ENCODE results near the gene USP16.
"Not testable (repeated sequence)": the region's sequence is repeated elsewhere in the genome, so short reads cannot be mapped to it uniquely, and the experiment has no call there.

The USP16 gene

GRCh38 chr21:29074007-29074376 is 49.5 kb downstream of the USP16 start:
- H3K27me3 ChIP-seq (ENCODE audit: insufficient read depth, low read length, poor library complexity) = no peaks in the 10 kb centered on the region
- H2BK120ac ChIP-seq (ENCODE audit: low read depth, low read length) = no peak overlapping the region
- no peak overlapping the region for H2BK5ac ChIP-seq (ENCODE audit: low read length)
- peaks cover 33% of the 10 kb centered on the region for H3K79me2 ChIP-seq (ENCODE audit: control insufficient read depth, insufficient read depth, low read length)
- no peak overlapping the region for H3K18ac ChIP-seq (ENCODE audit: low read length)
- peak overlapping the region; percentile 96 for H3K56ac ChIP-seq (ENCODE audit: low read length)
- no peak overlapping the region for H3K27ac ChIP-seq (ENCODE audit: low read depth, low read length)
- H3K4me2 ChIP-seq (ENCODE audit: low read length) = peak overlapping the region; percentile 67
- no peak overlapping the region for H4K5ac ChIP-seq (ENCODE audit: low read length)
- H3K4me1 ChIP-seq (ENCODE audit: control insufficient read depth, low read depth, low read length) = no peaks in the 10 kb centered on the region
- H3K4ac ChIP-seq (ENCODE audit: low read depth, low read length) = no peak overlapping the region
- no peak overlapping the region for H2BK15ac ChIP-seq (replicated peaks; ENCODE audit: low read depth)
- H3K4me3 ChIP-seq (ENCODE audit: low read length) = peak overlapping the region; percentile 85
- H3K79me1 ChIP-seq (ENCODE audit: low read length) = no peaks in the 10 kb centered on the region
- no CpG with 5 or more reads among the region's 9 CpGs for WGBS (ENCODE audit: extremely low coverage, insufficient coverage, low lambda C conversion rate)
- no peak for DNase-seq
- no peak overlapping the region for H2AK5ac ChIP-seq (ENCODE audit: low read length)
- no peak overlapping the region for H4K8ac ChIP-seq (ENCODE audit: low read depth, low read length)
- H3K36me3 ChIP-seq (ENCODE audit: control insufficient read depth, insufficient read depth, low read length) = no peaks in the 10 kb centered on the region
- peak overlapping the region; percentile 96 for H3K9ac ChIP-seq (ENCODE audit: low read length)
- no peak overlapping the region for H3K23ac ChIP-seq (ENCODE audit: low read length)

- Histone ChIP-seq H2BK5ac (ENCODE audit: low read length) (no peak overlapping the region), H4K5ac (ENCODE audit: low read length) (no peak overlapping the region), H3K4me2 (ENCODE audit: low read length) (no peak overlapping the region), H3K36me3 (ENCODE audit: control insufficient read depth, insufficient read depth, low read length) (no peaks in the 10 kb centered on the region), H3K56ac (ENCODE audit: low read length) (no peak overlapping the region), H3K4ac (ENCODE audit: low read depth, low read length) (no peak overlapping the region), H3K79me2 (ENCODE audit: control insufficient read depth, insufficient read depth, low read length) (peaks cover 31% of the 10 kb centered on the region), H3K27me3 (ENCODE audit: insufficient read depth, low read length, poor library complexity) (no peaks in the 10 kb centered on the region), H3K4me1 (ENCODE audit: control insufficient read depth, low read depth, low read length) (no peaks in the 10 kb centered on the region), H3K23ac (ENCODE audit: low read length) (no peak overlapping the region), H4K8ac (ENCODE audit: low read depth, low read length) (no peak overlapping the region), H3K79me1 (ENCODE audit: low read length) (no peaks in the 10 kb centered on the region), H3K4me3 (ENCODE audit: low read length) (no peak overlapping the region), H3K9ac (ENCODE audit: low read length) (no peak overlapping the region), H2AK5ac (ENCODE audit: low read length) (no peak overlapping the region), H3K27ac (ENCODE audit: low read depth, low read length) (no peak overlapping the region), H2BK120ac (ENCODE audit: low read depth, low read length) (no peak overlapping the region), H3K18ac (ENCODE audit: low read length) (no peak overlapping the region), H2BK15ac (replicated peaks; ENCODE audit: low read depth) (no peak overlapping the region)
- DNase-seq = no peak
- no CpG with 5 or more reads among the region's 4 CpGs for WGBS (ENCODE audit: extremely low coverage, insufficient coverage, low lambda C conversion rate)
These were observed 50.3 kb downstream of the USP16 start for GRCh38 chr21:29074783-29075182.

GRCh38 chr21:29075706-29076466 is 51.4 kb downstream of the USP16 start:
- Histone ChIP-seq H3K9ac (ENCODE audit: low read length) (no peak overlapping the region), H3K4me2 (ENCODE audit: low read length) (no peak overlapping the region), H4K5ac (ENCODE audit: low read length) (no peak overlapping the region), H3K79me1 (ENCODE audit: low read length) (no peaks in the 10 kb centered on the region), H3K56ac (ENCODE audit: low read length) (no peak overlapping the region), H3K23ac (ENCODE audit: low read length) (no peak overlapping the region), H3K4ac (ENCODE audit: low read depth, low read length) (no peak overlapping the region), H4K8ac (ENCODE audit: low read depth, low read length) (no peak overlapping the region), H2AK5ac (ENCODE audit: low read length) (no peak overlapping the region), H2BK120ac (ENCODE audit: low read depth, low read length) (no peak overlapping the region), H3K4me1 (ENCODE audit: control insufficient read depth, low read depth, low read length) (no peaks in the 10 kb centered on the region), H3K27ac (ENCODE audit: low read depth, low read length) (no peak overlapping the region), H3K36me3 (ENCODE audit: control insufficient read depth, insufficient read depth, low read length) (no peaks in the 10 kb centered on the region), H3K18ac (ENCODE audit: low read length) (no peak overlapping the region), H2BK5ac (ENCODE audit: low read length) (no peak overlapping the region), H3K27me3 (ENCODE audit: insufficient read depth, low read length, poor library complexity) (no peaks in the 10 kb centered on the region), H3K79me2 (ENCODE audit: control insufficient read depth, insufficient read depth, low read length) (peaks cover 25% of the 10 kb centered on the region), H3K4me3 (ENCODE audit: low read length) (no peak overlapping the region), H2BK15ac (replicated peaks; ENCODE audit: low read depth) (no peak overlapping the region)
- DNase-seq = no peak
- WGBS (ENCODE audit: extremely low coverage, insufficient coverage, low lambda C conversion rate) = no CpG with 5 or more reads among the region's 9 CpGs

GRCh38 chr21:29076731-29077640 is 52.5 kb downstream of the USP16 start:
- not testable (repeated sequence) for H4K5ac ChIP-seq (ENCODE audit: low read length); H3K18ac ChIP-seq (ENCODE audit: low read length); H3K23ac ChIP-seq (ENCODE audit: low read length); H3K36me3 ChIP-seq (ENCODE audit: control insufficient read depth, insufficient read depth, low read length); H3K4me2 ChIP-seq (ENCODE audit: low read length); H3K56ac ChIP-seq (ENCODE audit: low read length); H4K8ac ChIP-seq (ENCODE audit: low read depth, low read length); H2BK15ac ChIP-seq (replicated peaks; ENCODE audit: low read depth); H3K4ac ChIP-seq (ENCODE audit: low read depth, low read length); H3K9ac ChIP-seq (ENCODE audit: low read length); H2BK120ac ChIP-seq (ENCODE audit: low read depth, low read length); H2BK5ac ChIP-seq (ENCODE audit: low read length); H3K27ac ChIP-seq (ENCODE audit: low read depth, low read length); H2AK5ac ChIP-seq (ENCODE audit: low read length); H3K4me3 ChIP-seq (ENCODE audit: low read length); H3K27me3 ChIP-seq (ENCODE audit: insufficient read depth, low read length, poor library complexity); H3K79me1 ChIP-seq (ENCODE audit: low read length); H3K4me1 ChIP-seq (ENCODE audit: control insufficient read depth, low read depth, low read length); DNase-seq
- H3K79me2 ChIP-seq (ENCODE audit: control insufficient read depth, insufficient read depth, low read length) = peaks cover 14% of the 10 kb centered on the region
- WGBS (ENCODE audit: extremely low coverage, insufficient coverage, low lambda C conversion rate) = no CpG with 5 or more reads among the region's 50 CpGs

DNA sequence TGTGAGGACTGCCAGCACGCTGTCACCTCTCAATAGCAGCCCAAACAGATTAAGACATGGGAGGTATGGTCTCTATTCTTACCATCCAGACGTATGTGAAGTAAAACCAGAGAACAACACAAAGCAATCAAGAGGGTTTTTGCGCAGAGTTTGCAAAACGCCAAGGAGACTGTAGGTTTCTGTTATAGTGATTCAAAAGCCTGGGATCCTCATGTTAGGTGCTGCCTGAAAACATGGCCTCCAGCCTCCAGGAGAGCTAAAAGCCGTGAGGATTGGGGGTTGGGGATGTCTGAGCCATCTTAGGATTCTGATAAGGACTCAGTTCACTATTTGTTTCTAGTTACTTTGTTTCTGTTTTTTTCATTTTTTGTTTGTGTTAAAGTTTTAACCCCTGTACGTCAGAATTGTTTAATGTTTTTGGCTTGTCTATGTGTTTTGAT is 53.2 kb downstream of the USP16 start:
- no CpG with 5 or more reads among the region's 6 CpGs for WGBS (ENCODE audit: extremely low coverage, insufficient coverage, low lambda C conversion rate)

More for the DNA sequence above, 53.2 kb downstream of the USP16 start:
- H3K4me2 ChIP-seq (ENCODE audit: low read length) = no peak overlapping the region
- no peaks in the 10 kb centered on the region for H3K79me1 ChIP-seq (ENCODE audit: low read length)
- no peak overlapping the region for H3K18ac ChIP-seq (ENCODE audit: low read length)
- H2BK15ac ChIP-seq (replicated peaks; ENCODE audit: low read depth) = no peak overlapping the region
- H3K36me3 ChIP-seq (ENCODE audit: control insufficient read depth, insufficient read depth, low read length) = no peaks in the 10 kb centered on the region
- H4K8ac ChIP-seq (ENCODE audit: low read depth, low read length) = no peak overlapping the region
- no peak overlapping the region for H3K9ac ChIP-seq (ENCODE audit: low read length)
- no peak overlapping the region for H3K56ac ChIP-seq (ENCODE audit: low read length)
- H2BK5ac ChIP-seq (ENCODE audit: low read length) = no peak overlapping the region
- peaks cover 8% of the 10 kb centered on the region for H3K79me2 ChIP-seq (ENCODE audit: control insufficient read depth, insufficient read depth, low read length)
- H4K5ac ChIP-seq (ENCODE audit: low read length) = no peak overlapping the region
- H3K23ac ChIP-seq (ENCODE audit: low read length) = no peak overlapping the region
- no peak overlapping the region for H2BK120ac ChIP-seq (ENCODE audit: low read depth, low read length)
- no peaks in the 10 kb centered on the region for H3K27me3 ChIP-seq (ENCODE audit: insufficient read depth, low read length, poor library complexity)
- no peak overlapping the region for H3K27ac ChIP-seq (ENCODE audit: low read depth, low read length)
- DNase-seq = no peak
- H2AK5ac ChIP-seq (ENCODE audit: low read length) = no peak overlapping the region
- H3K4ac ChIP-seq (ENCODE audit: low read depth, low read length) = no peak overlapping the region
- H3K4me3 ChIP-seq (ENCODE audit: low read length) = no peak overlapping the region
- no peaks in the 10 kb centered on the region for H3K4me1 ChIP-seq (ENCODE audit: control insufficient read depth, low read depth, low read length)
